ENCODE data around the gene PCMT1.
"Not testable (repeated sequence)": the region's sequence is repeated elsewhere in the genome, so short reads cannot be mapped to it uniquely, and the experiment has no call there.

The PCMT1 gene

DNA sequence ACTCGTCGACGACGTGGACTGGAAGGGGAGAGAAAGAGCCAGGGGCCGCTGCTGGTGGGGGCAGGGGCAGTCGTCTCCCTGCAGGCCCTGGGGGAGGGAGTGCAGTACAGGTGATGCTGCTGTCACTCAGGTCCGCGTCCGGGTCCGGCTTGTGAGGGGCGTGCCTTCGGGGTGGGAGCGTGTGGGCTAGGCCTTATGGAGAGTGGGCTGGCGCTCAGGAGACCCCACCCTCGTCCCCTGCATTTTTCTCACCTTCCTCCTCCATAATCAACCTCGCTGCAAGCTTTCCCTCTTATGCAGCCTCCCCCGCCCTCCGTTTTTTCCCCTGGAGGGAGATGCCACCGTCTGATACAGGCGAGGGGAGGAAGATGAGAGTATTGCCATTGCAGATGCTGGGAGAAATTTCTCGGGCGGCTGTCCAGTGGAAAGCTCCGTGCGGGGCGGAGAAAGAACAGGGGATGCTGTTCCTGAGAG lies 632 bp downstream of the PCMT1 start:
- peak; percentile 76 for DNase-seq (ENCODE audit: low spot score)

DNA sequence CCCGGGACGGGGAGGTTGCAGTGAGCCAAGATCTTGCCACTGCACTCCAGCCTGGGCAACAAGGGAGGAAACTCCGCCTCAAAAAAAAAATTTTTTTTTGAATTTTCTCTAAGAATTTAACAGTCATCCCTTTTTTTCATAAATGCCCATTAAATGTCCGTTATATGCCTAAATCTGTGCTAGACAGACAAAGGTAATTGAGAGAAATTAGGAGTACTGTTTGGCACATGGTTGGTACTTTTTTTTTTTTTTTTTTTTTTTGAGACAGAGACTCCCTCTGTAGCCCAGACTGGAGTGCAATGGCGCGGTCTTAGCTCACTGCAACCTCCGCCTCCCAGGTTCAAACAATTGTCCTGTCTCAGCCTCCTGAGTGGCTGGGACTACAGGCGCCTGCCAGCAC lies 1.7 kb downstream of the PCMT1 start:
- DNase-seq (ENCODE audit: low spot score): no peak

DNA sequence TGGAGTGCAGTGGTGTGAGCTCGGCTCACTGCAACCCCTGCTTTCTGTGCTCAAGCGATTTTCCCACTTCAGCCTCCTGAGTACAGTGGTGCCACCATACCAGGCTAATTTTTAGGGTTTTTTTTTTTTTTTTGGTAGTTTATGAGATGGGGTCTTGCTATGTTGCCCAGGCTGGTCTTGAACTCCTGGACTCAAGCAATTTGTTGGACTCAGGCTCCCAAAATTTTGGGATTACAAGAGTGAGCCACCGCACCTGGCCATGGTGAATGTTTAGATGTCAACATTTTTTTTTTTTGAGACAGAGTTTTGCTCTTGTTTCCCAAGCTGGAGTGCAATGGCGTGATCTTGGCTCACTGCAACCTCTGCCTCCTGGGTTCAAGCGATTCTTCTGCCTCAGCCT lies 2.4 kb downstream of the PCMT1 start:
- not testable (repeated sequence) for DNase-seq (ENCODE audit: low spot score)

DNA sequence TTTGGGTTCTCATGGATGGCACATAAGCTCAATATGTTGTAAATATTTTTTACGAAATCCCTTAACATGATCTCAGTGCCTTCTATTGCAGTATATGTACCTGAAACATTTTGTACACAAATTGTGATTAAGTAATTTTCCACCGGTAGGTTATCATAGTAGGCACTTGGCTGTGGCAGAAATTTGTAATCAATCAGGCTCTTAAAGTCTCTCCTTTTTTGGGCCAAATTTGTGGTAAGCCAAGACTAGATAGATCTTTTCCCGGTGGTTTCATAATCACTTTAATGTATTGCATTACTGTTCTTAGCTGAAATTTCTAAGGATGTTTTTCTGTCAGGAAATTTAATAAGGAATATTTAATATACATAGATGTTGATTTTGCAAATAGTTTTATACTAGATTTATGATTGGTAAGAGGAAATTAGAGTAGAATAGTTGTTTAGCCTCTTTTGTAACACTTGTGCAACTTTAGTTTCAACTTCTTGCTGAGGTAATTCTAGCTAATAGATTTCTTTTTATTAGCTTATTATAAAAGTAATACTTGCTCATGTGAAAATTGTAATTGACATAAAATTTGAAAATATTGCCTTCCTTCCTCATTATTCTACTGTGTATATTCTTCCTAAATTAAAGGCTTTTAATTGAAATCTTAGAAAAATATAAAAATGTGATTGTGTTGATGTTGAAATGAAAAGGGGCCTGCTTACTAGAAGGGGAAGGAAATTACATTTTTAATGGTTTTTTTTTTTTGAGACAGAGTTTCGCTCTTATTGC lies 3.2 kb downstream of the PCMT1 start:
- DNase-seq (ENCODE audit: low spot score): no peak

DNA sequence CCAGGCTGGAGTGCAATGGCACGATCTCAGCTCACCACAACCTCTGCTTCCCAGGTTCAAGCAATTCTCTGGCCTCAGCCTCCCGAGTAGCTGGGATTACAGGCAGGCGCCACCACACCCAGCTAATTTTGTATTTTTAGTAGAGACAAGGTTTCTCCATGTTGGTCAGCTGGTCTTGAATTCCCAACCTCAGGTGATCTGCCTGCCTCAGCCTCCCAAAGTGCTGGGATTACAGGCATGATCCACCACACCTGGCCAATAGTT lies 3.8 kb downstream of the PCMT1 start:
- DNase-seq (ENCODE audit: low spot score): not testable (repeated sequence)

DNA sequence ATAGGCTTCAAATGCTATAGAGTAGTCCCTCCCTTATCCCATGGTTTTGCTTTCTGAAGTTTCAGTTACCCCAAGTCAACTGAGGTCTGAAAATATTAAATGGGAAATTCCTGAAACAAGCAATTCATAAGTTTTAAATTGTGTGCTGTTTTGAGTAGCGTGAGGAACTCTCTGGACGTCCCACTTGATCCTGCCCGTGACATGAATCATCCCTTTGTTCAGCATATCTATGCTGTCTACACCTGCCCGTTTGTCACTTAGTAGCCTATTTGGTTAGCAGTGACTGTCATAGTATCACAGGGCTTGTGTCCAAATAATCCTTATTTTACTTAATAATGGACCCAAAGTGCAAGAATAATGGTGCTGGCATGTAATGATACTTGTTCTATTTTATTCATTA lies 5.0 kb downstream of the PCMT1 start:
- no peak for DNase-seq (ENCODE audit: low spot score)

DNA sequence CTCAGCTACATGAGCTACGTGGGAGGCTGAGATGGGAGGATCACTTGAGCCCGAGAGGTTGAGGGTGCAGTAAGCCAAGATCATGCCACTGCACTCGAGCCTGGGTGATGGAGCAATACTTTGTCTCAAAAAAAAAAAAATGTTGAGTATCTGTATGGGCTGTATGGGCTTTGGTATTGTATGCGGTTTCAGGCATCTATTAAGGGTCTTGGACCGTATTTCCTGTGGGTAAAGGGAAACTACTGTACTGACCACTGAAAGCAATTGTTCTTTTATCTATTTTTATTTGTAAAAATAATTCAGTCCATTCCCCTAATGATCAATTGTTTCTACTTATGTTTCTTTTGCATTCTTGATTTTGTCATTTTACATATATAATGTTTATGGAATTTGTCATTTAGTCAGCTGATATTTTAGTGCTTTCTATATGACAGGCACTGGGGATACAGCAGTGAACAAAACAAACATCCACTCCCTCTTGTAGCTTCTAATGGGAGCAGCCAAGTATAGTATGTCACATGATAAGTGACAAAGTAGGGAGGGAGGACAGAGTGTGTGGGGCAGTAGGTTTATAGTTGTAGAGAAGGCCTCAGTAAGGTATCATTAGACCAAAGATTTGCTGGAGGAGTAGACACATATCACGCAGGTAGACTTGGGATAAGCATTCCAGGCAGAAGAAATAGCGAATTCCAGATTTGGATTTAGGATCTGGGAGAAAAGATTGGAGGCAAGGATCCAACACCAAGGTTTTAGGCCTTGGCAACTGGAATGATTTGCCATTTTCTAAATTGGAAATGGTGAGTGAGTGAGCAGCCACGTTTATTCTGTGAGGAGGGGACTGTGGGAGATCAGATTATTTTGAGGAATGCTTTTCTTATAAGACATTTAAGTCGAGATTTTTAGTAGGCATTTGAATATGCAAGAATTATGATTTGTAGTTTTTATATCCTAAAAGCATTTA lies 6.0 kb downstream of the PCMT1 start:
- DNase-seq (ENCODE audit: low spot score): no peak

DNA sequence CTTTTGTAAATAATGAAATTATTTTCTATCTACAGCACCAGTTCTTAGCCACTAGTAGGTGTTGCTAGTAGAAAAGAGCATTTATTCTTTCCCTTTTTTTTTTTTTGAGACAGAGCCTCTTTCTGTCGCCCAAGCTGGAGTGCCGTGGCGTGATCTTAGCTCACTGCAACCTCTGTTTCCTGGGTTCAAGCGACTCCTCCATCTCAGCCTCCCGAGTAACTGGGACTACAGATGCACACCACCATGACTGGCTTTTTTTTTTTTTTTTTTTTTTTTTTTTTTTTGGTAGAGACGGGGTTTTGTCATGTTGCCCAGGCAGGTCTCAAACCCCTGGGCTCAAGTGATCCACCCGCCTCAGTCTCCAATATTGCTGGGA lies 6.7 kb downstream of the PCMT1 start:
- DNase-seq (ENCODE audit: low spot score): no peak

DNA sequence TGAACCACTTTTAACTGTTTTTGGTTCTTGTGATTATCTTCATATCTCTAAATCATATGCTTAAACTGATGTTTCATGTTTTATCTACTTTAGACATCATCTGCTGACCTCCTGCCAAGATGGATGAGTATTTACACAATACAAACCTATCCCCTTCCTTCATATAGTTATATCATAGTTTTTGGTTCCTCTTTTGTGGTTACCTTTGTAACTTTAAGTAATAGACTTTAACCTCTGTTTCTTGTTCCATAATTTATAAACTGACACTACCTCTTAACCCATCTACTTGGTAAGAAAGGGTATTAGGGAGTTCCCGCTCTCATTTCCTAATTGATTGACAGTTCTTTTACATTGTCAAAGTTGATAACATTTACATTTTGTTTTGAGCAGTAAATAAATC lies 11.9 kb downstream of the PCMT1 start:
- DNase-seq (ENCODE audit: low spot score): no peak

DNA sequence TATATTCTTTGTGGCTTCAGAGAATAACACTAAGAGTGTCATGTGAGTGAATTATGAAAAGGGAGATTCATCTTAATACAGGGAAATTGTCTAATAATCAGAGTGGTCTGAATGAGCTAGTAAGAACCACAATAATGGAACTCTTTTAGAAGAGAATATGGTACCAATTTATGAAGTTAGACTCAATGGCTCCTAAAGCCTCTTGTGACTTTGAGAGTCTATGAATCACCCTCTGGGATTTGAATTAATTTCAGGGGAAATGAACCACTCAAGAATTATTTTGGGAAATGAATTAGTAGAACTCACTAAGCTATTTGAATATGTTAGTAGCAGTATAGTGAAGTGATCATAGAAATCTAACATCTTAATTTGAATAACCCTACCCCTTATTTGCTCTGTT lies 14.3 kb downstream of the PCMT1 start:
- no peak for DNase-seq (ENCODE audit: low spot score)

DNA sequence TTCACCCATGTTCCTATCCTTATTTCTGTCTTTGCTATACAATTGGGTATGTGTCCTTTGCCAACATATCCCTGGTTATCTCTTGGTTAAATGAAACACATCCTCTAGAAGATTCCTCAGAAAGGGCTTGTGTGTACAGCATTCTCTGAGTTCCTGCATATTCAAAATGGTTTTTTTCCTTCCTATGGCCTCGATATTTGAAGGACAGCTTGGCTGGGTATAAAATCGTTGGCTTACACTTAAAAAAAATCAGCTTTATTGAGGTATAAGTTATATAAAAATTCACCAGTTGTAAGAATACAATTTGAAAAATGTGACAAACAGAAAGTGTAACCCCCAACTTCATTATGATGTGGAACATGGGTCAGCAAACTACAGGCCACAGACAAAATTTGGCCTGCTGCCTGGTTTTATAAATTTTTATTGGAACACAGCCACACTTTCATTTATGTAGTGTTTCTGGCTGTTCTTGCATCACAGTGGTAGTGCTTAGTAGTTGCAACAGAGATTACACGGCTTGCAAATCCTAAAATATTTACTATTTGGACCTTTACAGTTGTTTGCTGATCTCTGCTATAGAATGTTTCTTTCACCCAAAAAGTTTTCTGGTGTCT lies 16.7 kb downstream of the PCMT1 start:
- DNase-seq (ENCODE audit: low spot score): no peak

DNA sequence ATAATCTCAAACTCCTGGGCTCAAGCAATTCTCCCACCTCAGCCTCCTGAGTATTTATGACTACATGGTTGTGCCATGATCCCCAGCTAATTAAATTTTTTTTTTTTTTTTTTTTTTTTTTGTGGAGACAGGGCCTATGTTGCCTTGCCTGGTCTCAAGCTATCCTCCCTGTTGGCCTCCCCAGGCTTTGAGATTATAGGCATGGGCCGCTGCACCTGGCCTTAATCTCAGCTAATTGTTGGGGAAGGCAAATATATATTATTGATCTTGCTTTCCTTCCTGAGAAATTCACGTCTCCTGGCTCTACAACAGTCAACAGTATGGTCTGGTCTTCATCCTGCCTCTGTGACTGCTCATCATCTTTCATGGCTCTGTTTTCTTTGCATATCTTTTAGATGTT lies 20.1 kb downstream of the PCMT1 start:
- no peak for DNase-seq (ENCODE audit: low spot score)

DNA sequence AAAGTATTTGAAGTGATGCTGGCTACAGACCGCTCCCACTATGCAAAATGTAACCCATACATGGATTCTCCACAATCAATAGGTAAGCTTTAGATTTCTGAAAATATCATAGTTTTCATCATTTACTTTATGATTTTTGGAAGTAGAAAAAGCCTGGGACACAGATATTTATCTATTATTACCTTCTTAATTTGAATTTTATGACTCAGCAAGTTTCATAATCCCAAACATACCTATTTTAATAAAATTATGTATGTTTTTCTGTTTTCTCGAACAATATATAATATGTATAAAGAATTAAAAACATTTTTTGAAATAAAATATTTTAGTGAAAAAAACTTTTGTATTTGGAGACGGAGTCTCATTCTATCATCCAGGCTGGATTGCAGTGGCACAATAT lies 21.6 kb downstream of the PCMT1 start:
- DNase-seq (ENCODE audit: low spot score): no peak

DNA sequence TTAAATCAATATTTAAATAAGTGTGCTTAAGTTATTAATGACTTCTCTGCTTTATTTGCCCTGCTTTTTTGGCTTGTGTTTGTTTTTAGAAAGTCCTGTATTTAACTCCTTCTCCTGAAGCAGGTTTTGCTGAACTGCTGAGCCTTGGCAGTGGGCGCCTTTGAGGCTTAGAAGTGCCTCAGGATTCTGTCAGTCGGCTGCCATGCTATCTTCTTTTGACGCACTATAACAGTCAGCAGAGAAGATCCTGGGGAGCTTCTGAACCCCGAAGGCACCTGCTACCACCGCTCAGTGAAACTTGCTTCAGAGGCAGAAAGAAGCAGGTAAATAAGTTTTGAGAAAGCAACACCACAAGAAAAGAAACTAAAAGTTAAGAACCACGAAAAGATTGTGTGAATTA lies 22.4 kb downstream of the PCMT1 start:
- DNase-seq (ENCODE audit: low spot score): no peak

DNA sequence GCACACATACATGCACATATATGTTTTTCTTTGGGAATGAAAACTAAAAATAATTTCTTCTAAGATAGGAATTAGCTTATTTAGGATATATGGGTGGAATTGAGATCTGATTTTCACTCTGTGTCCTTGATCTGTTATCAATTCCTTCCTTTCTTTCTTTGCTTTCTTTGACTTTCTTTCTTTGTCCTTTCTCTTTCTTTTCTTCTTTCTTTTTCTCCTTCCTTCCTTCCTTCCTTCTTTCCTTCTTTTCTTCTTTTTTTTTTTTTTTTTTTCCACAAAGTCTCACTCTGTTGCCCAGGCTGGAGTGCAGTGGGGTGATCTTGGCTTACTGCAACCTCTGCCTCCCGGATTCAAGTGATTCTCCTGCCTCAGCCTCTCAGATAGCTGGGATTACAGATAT lies 28.1 kb downstream of the PCMT1 start:
- DNase-seq (ENCODE audit: low spot score): no peak

DNA sequence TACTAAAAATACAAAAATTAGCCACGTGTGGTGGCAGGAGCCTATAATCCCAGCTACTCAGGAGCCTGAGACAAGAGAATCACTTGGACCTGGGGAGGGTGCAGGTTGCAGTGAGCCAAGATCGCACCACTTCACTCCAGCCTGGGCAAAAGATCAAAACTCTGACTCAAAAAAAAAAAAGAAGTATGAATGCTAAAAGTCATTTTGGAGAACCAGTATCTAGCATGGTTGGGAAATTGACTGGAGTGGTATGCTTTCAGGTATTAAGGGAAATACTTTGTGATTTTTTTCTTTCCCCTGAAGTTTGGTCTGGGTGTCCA lies 30.1 kb downstream of the PCMT1 start:
- no peak for DNase-seq (ENCODE audit: low spot score)

DNA sequence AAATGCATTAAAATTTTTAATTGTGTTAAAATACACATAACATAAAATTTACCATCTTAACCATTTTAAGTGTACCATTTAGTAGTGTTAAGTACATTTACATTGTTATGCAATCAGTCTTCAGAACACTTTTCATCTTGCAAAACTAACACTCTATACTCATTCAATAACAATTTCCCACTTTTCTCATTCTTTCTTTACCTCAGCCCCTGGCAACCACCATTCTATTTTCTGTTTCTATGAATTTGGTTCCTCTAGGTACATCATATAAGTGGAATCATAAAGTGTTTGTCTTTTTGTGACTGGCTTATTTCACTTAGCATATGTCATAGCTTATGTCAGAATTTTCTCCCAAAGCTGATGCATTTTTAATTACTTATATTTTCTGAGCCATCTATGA lies 32.2 kb downstream of the PCMT1 start:
- no peak for DNase-seq (ENCODE audit: low spot score)

DNA sequence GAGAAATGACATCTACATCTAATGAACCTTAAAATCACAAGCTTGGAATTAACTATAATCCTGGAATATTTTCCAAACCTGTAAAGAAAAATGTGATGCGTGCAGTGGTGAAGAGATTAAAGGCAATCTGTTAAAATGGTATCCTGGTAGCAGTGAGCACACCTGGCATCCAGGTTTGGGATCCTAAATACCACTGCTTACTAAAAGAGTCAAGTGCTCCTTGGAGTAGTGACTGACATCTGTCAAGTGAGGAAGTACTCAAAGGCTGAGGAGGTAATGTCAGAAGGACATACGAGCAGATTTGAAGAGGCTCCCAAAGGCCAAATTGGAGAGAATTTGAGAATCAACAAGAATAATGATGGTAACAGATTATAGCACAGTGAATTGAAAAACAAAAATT lies 32.8 kb downstream of the PCMT1 start:
- no peak for DNase-seq (ENCODE audit: low spot score)

DNA sequence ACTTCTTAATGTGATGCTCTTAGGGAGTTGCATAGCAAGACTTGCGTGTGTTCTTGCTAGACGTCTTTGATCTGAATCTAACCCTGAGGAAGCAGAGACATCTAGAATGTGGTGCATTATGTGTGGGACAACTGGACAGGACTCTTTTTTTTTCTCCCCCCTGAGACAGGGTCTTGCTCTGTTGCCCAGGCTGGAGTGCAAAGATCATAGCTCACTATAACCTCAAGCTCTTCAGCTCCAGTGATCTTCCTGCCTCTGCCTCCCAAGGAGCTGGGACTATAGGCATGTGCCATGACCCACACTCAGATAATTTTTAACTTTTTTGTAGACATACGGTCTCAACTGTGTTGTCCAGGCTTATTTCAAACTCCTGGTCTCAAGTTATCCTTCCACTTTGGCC lies 34.0 kb downstream of the PCMT1 start:
- DNase-seq (ENCODE audit: low spot score): peak; percentile 3

DNA sequence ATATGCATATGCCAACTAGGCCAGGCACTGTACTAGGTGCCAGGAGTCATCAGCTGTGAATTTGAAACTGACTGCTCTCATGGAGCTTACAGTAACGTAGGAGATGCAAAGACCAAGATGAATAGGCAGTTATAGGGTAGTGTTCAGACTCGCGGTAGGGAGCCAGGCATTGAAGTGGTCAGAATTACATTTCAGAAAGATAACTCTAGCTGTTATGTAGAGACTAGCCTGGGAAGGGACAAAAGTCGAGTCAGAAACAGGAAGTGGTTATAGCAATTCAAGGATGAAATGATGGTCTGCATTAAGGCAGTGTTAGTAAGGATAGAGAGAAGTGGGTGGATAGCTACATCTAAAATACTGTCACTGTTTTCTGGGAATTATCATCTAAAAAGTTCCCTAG lies 56.6 kb downstream of the PCMT1 start:
- peak; percentile 41 for DNase-seq (ENCODE audit: low spot score)

DNA sequence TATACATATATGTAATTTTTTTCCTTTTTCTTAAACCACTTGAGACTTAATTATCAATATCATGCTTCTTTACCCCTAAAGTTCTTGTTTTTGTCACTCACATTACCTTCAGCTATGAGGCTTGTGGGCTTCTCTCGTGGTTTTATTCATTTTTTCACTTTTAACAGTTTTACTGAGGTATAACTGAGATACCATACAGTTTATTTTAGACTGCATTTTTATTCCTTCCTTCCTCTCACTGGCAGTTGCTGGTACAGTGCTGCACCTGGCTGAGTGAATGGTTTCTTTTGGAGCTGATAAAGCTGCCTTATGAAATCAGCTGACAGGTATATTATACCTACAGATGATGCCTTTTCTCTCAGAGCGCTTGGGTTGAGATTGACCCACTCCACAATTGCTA lies 60.3 kb downstream of the PCMT1 start:
- DNase-seq (ENCODE audit: low spot score): no peak

DNA sequence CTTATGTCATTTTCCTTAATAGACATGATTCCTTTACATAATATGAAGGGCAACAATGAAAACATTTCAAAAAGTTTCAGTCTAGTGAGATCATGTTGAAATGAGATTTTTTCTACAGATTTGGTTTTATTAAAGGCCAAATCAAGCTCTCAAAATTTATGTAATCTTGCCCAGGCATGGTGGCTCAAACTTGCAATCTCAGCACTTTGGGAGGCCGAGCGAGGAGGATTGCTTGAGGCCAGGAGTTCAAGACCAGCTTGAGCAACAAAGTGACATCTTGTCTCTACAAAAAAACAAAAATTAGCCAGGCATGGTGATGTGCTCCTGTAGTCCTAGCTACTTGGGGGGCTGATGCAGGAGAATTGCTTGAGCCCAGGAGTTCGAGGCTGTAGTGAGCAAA lies 63.8 kb downstream of the PCMT1 start:
- DNase-seq (ENCODE audit: low spot score): no peak

DNA sequence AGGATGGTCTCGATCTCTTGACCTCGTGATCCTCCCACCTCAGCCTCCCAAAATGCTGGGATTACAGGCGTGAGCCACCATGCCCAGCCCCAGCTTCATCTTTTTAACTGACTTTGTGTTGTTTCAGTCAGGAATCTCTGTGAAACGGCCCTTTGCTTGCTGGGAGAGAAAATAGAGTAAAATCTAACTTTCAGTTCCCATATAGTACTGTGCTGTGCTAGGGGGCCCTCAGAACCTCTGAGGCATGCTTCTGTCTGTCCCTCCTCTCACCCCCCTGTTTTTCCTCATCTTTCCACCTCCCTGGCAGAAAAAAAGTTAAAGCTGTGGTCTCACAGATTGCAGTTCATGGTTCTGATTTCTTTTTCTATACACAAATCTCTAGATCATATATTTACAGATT lies 66.2 kb downstream of the PCMT1 start:
- DNase-seq (ENCODE audit: low spot score): no peak

Data from kidney tubule cell (primary cell).